ENCODE results near the gene MANBA. TPM values are rescaled to one million over a fixed set of nuclear protein-coding genes. Genes with fewer than 3 reads are reported as not detected.

The MANBA gene
- total RNA-seq, 1 experiment from 2014 or later: 21.4 TPM

DNA sequence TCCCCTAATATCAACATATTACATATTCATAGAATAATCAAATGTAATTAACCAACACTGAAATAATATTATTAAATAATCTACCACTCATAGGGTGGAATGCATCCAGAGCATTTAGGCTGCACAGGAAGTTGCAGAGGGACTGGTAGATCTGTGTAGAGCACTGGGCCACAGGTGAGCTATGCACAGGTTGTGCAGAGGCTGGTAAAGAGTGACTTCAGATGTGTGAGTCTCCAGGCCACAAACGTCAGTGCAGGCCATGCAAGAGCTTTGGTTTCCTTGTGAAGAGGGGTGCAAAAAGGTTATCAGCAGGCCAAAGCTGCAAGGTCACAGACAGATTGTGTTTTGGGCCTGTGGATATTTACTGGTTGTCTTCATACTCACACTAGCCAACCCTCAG lies 25.5 kb upstream of the MANBA start:
- no peak overlapping the region for H3K4me2 ChIP-seq (ENCODE audit: insufficient read depth, insufficient read length, low read length)
- no peaks in the 10 kb centered on the region for H3K79me2 ChIP-seq (ENCODE audit: insufficient read depth, low read length)
- no peak overlapping the region for H4K8ac ChIP-seq (replicated peaks; ENCODE audit: insufficient read length, low read depth, low read length)
- no peak overlapping the region for H4K91ac ChIP-seq (ENCODE audit: insufficient read length, low read depth, low read length)
- no peak overlapping the region for H3K23ac ChIP-seq (ENCODE audit: insufficient read length, low read depth, low read length)
- H2BK12ac ChIP-seq (ENCODE audit: insufficient read length, low read depth, low read length): no peak overlapping the region
- H2BK5ac ChIP-seq (ENCODE audit: insufficient read length, low read length): no peak overlapping the region
- H3K23me2 ChIP-seq (ENCODE audit: insufficient read length, low read depth, low read length, poor library complexity, severe bottlenecking): no peaks in the 10 kb centered on the region
- Mint-ChIP-seq H3K27me3 (ENCODE audit: low read depth) (no peaks in the 10 kb centered on the region), H3K27ac (peak overlapping the region in 1 of 3 experiments; percentile 28; a peak in 1 of 7 replicates), H3K9me3 (no peaks in the 10 kb centered on the region; a peak in 1 of 5 replicates), H3K36me3 (ENCODE audit: insufficient read depth in 1 of 3, low read depth in 3 of 3) (peaks cover 0 to 2% (median 0%) of the 10 kb centered on the region in 3 experiments; a peak in 1 of 7 replicates), H3K4me1 (no peaks in the 10 kb centered on the region), H3K4me3 (no peak overlapping the region)
- H3K27me3 ChIP-seq (ENCODE audit: insufficient read depth, low read length): no peaks in the 10 kb centered on the region
- H4K5ac ChIP-seq (ENCODE audit: insufficient read length, low read depth, low read length): no peak overlapping the region
- H3K4ac ChIP-seq (ENCODE audit: low read depth, low read length): no peak overlapping the region
- H2BK20ac ChIP-seq (ENCODE audit: low read depth, low read length, poor library complexity, severe bottlenecking): no peak overlapping the region
- no peak overlapping the region for H3K9ac ChIP-seq (ENCODE audit: extremely low read depth, insufficient read length, low read length)
- H3K9me3 ChIP-seq (ENCODE audit: control insufficient read depth, low read depth, low read length): no peaks in the 10 kb centered on the region
- no peak overlapping the region for H3K18ac ChIP-seq (ENCODE audit: insufficient read length, low read depth, low read length)
- DNase-seq: no peak
- H3K56ac ChIP-seq (ENCODE audit: insufficient read length, low read depth, low read length): no peak overlapping the region
- H3K4me1 ChIP-seq (ENCODE audit: insufficient read depth, low read length): no peaks in the 10 kb centered on the region
- no peak overlapping the region for H2AK5ac ChIP-seq (ENCODE audit: insufficient read length, low read length)
- H4K20me1 ChIP-seq (ENCODE audit: control insufficient read depth, insufficient read depth, insufficient read length): no peaks in the 10 kb centered on the region
- TF ChIP-seq, protein P1, sequence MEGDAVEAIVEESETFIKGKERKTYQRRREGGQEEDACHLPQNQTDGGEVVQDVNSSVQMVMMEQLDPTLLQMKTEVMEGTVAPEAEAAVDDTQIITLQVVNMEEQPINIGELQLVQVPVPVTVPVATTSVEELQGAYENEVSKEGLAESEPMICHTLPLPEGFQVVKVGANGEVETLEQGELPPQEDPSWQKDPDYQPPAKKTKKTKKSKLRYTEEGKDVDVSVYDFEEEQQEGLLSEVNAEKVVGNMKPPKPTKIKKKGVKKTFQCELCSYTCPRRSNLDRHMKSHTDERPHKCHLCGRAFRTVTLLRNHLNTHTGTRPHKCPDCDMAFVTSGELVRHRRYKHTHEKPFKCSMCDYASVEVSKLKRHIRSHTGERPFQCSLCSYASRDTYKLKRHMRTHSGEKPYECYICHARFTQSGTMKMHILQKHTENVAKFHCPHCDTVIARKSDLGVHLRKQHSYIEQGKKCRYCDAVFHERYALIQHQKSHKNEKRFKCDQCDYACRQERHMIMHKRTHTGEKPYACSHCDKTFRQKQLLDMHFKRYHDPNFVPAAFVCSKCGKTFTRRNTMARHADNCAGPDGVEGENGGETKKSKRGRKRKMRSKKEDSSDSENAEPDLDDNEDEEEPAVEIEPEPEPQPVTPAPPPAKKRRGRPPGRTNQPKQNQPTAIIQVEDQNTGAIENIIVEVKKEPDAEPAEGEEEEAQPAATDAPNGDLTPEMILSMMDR (conservative IDR thresholded peaks at IDR 0.05): no peak
- no peak overlapping the region for H3K27ac ChIP-seq (ENCODE audit: insufficient read length, low read depth, low read length)
- no CpG with 5 or more reads among the region's 1 CpG for WGBS (ENCODE audit: extremely low coverage, insufficient read length, low lambda C conversion rate)
- H2BK15ac ChIP-seq (ENCODE audit: low read depth, low read length): no peak overlapping the region
- H2AFZ ChIP-seq (ENCODE audit: low read length): no peak overlapping the region
- H3K14ac ChIP-seq (ENCODE audit: insufficient read depth, low read length): no peak overlapping the region; the same call in 1 of the 2 replicates
- H2BK120ac ChIP-seq (ENCODE audit: low read depth, low read length, poor library complexity, severe bottlenecking): no peak overlapping the region
- H3T11ph ChIP-seq (ENCODE audit: low read length): no peak overlapping the region
- H3K79me1 ChIP-seq (ENCODE audit: insufficient read depth, low read depth, low read length, poor library complexity, severe bottlenecking): no peaks in the 10 kb centered on the region
